Amniotic epithelial cell (primary cell): ENCODE data around the gene DENND2A.
"Not testable (repeated sequence)": the region's sequence is repeated elsewhere in the genome, so short reads cannot be mapped to it uniquely, and the experiment has no call there.

Experiments used
- DNase-seq: peaks from one replicate; pipeline ENCODE4 v3.0.0-alpha.2; 2010; ENCODE audit warnings: low read depth

Gene DENND2A, protein sequence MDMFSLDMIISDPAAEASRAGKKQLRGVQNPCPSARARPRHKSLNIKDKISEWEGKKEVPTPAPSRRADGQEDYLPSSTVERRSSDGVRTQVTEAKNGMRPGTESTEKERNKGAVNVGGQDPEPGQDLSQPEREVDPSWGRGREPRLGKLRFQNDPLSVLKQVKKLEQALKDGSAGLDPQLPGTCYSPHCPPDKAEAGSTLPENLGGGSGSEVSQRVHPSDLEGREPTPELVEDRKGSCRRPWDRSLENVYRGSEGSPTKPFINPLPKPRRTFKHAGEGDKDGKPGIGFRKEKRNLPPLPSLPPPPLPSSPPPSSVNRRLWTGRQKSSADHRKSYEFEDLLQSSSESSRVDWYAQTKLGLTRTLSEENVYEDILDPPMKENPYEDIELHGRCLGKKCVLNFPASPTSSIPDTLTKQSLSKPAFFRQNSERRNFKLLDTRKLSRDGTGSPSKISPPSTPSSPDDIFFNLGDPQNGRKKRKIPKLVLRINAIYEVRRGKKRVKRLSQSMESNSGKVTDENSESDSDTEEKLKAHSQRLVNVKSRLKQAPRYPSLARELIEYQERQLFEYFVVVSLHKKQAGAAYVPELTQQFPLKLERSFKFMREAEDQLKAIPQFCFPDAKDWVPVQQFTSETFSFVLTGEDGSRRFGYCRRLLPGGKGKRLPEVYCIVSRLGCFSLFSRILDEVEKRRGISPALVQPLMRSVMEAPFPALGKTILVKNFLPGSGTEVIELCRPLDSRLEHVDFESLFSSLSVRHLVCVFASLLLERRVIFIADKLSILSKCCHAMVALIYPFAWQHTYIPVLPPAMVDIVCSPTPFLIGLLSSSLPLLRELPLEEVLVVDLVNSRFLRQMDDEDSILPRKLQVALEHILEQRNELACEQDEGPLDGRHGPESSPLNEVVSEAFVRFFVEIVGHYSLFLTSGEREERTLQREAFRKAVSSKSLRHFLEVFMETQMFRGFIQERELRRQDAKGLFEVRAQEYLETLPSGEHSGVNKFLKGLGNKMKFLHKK

DNA sequence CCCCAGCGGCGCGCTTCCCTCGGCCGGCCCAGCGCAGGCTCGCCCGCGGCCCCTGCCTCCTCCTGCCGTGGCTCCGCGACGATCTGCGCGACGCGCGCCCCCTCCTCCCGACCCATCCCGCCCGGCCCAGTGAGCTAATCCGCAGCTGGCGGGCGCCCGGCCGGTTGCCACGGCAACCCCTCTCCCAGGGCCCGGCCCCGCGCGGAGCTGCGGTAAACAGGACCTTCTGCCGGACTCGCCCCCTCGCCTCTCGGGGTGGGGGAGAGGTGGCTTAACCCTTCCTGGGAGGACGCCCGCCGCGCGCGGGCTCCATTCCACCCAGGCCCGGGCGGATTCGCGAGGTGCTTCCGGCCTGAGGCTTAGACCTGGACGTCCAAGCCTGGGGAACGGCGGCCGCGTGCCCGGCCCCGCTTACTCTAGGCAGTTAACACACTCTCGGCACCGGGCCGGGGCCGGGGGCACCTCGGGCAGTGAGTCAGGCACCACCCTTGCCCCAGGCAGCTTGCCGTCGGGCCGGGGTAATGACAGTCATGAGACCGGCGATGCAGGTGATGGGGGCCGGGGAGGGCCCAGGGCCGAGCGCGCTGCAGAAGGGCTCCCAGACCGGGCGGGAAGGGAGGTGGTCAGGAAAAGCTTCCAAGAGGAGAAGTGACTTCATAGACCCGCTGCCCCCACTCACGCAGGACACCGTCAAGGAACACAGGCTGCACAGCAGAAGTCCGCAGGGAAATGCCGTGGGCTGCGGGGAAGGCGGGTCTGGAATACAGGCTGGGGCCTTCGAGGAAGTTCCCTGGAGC is at the start of gene DENND2A:
Gene DENND2A (minus strand): TSS at position 87 of the 797 bp plus-strand sequence. CDS start 38,416 bp downstream, outside the sequence.
- DNase-seq = no peak

DNA sequence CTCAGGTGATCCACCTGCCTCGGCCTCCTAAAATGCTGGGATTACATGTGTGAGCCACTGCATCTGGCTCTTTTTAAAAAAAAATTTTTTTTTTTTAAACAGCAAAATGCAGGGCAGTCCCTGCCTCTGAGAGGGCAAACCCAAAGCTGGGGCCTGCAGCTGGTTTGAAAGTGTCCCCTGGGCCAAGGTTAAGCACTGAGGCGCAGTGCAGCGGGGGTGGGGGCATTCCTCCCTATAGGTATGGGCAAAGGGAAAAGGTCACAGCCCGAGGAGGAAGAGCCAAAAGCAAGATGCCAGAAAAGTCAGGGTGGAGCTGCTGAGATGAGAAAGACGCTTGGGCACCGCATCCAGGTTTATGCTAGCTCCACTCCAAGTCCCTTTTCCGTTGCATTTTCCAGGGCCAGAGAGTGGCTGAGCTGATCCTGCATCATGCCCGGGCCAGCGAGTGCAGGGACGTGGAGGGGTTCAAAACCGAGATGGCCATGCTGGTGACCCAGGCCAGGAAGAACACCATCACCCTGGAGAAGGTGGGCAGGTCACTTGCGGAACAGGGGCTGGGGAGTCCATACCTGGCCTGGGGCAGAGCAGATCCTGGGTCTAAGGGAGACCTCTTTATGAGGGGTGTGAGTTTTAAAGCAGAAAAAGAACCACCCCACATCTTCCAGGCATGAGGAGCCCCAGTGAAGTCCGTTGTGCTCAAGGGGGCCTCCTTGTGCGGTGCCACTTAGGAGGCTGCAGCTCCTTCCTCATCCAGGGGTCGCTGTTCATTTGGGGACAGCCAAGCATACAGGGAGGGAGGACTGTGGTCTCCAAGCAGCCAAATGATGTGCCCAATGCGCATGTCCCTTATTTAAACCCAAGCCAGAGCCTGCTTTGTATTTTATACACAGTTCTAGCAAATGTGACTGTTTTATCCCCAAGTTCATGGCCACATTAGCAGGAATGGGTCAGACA is 48.9 kb upstream of the DENND2A start:
- no peak for DNase-seq

DNA sequence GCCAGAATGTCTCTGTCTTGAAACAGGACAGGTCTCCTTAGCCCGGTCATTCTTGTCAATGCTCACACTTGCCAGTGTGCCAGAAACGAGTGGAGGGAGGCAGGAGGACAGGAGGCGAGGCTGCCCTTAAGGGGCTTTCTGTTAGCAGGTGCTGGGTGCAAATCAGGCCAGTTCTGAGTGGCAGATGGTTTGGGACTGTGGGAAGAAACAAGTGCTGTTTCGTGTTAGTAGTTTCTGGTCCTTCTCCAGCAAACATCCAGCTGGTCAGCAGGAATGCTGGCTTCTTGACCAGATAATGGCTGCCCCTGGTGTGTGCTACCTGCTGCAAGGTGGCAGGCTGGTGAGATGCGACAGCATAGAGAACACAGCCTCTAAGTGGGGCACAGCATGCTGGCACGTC is 47.7 kb upstream of the DENND2A start:
- DNase-seq = no peak

DNA sequence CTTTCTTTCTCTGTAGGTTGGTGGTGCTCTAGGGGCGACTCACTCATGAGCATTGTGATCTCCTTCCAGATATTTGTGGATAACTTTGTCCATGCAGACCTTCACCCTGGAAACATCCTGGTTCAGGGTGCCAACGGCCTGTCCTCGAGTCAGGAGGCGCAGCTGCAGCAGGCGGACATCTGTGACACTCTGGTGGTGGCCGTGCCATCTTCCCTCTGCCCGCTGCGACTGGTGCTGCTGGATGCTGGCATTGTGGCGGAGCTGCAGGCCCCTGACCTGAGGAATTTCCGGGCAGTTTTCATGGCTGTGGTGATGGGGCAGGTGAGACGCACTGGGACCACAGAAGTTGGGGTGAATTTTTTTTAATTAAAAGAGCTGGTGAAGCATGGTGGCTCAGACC is 46.3 kb upstream of the DENND2A start:
- DNase-seq = no peak

DNA sequence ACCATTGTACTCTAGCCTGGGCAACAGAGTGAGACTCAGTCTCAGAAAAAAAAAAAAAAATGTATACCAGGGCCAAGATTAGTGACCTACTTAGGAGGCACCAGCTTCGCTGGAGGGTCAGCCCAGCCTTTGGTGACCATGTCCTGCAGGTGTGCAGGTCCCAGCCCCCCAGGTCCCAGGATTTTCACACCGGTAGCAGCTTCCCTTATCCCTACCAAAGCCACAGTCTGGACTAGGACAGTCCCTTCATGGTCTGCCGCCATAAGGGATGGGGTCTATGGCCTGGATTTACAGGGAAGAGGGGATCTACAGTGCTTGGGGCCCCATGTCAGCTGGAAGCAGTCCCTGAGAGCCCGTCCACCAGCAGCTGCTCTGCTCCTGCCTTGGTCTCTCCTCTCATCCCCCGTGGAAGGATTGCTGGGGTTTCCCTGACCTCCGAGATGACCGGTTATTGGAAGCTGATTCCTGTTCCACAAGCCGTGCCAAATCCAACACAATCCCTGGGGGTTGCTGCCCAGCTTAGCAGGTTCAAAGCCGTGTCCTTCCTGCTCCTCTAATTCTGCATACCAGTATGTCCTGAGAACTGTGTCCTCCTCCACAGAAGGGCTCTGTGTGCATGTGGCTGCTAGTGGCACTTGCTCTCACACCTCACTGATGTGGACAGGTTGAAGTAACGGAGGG is 44.9 kb upstream of the DENND2A start:
- no peak for DNase-seq

DNA sequence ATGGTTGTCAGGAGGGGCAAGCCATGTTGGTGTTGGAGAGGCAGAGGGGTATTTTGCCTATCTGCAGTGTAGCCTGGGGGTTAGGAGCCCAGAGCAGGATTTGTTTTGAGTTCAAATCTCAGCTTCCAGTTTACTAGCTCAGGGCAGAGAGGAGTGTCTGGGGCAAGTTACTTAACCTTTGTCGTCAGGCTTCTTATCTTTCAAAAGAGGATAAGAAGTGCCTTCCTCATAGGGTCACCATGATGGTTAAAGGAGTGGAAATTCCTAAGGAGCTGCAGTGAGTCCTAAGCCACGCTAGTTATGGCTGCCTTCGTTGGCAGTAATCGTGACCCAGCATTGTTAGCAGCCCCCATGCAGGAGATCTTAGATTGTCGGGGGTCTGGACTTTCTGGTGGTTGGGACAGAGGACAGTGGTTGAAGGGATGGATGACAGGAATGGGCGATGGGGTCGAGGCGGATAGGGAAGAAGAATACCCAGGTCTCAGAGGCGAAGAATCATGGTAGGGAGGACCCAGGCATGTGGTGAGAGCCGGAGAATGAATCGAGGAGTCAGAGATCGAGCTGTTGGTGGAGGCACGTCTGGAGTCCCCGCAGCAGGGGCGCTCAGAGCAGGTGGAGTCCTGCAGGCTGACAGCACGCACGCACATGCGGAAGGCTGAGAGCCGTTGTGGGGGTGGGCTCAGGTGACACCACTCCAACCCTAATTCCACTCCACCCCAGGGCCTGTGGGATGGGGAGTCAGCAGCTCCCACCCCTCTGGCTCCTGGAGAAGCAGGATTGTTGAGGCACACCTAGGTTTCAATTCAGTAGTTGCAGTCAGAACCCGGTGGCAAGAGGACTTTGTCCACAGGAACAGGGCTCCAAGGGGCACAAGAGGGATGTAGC is 43.7 kb upstream of the DENND2A start:
- DNase-seq = no peak

DNA sequence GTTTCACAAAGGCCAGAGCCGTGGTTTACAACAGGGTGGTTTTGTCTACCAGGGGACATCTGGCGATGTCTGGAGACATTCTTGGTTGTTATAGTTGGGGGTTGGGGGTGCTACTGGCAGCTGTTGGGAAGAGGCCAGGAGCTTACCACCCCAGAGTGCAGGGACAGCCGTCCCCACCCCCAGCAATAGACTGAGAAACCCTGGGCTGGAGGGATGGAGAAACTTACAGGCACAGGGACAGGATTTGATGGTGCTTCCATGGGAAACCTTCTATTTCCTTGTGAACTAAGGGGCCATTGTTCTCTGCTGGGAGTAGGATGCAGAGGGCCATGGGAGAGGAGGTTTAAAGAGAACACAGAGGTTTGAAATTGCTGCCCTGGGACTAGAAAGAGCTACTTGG is 43.0 kb upstream of the DENND2A start:
- DNase-seq = no peak

DNA sequence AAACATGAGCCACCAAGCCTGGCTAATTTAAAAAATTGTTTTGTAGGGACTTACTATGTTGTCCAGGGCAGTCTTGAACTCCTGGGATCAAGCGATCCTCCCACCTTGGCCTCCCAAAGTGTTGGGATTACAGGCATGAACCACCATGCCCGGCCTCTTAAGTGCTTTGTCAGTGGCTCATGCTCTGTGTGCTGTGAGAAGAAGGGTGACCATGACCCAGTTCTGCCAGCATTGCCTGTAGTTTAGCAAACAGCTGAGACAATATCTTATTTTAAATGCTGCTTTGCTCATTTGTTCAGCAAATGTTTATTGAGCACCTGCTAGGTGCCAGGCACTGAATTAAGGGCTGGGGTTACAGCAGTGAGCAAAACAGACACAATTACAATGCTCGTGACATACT is 41.2 kb upstream of the DENND2A start:
- DNase-seq = no peak

DNA sequence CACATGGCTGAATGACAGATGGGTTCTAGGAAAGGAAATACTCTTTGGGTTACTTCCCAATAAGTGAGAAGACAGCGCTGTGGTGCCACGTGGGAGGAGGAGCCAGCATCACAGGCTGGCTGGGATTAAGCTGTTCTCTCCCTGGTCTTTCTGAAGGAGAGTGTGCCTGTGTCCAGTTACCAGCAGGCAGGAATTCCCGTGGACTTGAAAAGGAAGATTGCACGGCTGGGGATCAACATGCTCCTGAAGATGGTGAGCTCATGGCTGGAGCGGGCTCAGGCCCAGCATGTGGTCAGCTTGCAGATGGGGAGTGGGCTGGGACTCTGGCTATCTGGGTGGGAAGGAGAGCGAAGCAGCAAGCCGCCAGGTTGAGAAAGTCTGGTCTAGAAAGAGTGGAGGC is 40.3 kb upstream of the DENND2A start:
- DNase-seq = no peak

DNA sequence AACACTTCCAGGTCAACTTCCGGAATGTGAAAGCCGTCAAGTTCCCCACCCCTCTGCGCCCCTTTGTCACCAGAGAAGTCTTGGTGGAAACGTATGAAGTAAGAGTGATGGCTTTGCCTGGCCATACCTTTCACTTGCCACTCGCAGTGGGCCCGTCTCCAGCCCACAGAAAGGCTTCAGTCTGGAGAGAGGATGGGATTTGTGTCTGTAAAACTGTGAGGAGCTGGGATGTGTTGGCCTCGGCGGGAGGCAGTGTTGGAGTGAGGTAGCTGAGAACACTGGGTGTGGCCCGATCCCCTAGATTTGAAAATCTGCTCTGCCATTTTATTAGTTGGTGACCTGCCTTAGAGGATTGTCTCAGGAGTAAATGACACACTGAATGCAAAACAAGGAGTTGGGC is 38.6 kb upstream of the DENND2A start:
- DNase-seq = no peak

DNA sequence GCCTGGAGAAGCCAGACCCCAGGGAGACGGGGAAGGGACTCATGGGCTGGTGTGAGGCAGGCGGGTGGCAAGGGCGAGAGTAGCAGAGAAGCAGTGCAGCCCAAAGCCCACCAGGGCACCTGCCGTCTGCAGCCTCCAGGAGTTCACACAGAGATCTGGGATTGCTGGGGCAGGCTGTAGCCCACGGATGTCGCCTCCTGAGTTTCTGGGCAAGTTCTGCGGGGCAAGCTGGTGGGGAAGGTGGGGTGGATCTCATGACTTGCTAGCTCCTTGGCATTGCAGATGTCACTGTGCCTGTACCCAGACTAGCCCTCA is 38.2 kb upstream of the DENND2A start:
- no peak for DNase-seq

DNA sequence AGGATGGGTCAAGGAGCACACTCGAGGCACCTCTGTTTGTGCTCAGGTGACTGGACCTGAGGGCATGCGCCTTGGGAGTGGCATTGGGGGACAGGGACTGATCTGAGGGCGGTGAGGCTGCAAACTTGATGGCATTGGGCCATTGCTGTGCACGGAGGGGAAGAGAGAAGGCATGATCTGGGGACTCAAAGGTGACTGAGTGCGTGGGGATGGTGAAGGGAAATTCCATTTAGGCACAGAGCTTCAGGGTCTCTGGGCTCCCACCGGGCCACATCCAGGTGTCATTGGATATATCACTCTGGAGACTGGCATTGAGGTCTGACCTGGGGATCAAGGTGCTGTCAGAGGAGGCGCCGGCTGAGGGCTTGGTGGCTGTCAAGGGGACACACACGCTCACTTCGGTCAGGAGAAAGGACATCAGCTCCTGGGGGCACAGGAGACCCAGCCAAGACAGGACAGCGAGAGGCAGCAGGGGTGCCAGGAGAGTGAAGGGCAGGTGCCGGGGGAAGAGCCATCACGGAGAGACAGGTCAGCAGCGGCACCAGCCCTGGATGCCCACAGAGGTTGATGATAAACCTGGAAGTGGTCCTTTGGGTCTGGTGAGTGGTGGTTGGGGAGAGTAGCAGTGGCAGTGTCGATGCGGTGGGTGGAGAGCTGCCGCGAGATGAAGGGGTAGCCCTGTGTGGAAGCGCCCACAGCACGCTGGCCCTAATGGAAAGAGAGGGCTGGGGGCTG is 37.6 kb upstream of the DENND2A start:
- DNase-seq = no peak

DNA sequence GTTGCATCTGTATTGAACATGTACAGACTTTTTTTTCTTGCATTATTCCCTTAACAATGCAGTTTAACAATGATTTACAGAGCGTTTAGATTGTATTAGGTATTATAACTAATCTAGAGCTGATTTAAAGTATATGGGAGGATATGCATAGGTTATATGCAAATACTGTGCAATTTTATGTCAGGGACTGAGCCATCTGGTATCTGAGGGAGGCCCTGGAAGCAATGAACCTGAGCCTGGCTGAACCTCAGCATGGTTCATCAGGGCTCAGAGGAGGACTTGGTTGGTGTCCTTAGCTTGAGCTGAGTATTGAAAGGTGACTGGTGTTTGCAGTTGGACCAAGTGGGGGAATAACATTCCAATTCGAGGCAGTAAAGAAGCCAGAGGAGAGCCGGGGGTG is 36.9 kb upstream of the DENND2A start:
- DNase-seq = no peak

DNA sequence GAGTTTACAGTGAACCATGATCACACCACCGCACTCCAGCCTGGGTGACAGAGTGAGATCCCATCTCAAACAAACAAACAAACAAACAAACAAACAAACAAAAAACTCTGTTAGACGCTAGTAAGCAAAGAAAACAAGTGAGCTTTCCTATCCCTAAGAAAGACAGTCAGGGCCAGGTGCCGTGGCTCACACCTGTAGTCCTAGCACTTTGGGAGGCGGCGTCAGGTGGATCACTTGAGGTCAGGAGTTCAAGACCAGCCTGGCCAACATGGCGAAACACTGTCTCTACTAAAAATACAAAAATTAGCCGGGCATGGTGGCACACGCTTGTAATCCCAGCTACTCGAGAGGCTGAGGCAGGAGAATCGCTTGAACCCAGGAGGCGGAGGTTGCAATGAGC is 36.3 kb upstream of the DENND2A start:
- DNase-seq = not testable (repeated sequence)

DNA sequence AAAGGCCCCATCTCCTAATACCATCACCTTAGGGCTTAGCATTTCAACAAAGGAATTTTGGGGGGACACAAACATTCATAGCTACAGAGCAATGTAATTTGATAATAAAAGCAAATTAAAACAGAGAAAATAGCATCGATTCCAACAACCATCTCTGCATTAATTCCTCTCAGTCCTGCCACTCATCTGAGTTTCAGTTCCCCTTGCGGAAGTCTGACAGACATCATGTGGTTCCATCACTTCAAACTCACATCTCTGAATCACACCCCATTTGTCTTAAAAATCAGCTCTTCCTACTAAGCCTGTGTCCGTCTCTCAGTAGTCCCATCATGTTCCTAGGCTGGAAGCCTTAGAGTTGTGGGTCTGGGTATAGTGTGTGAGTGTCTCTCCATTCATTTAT is 35.7 kb upstream of the DENND2A start:
- DNase-seq = no peak

DNA sequence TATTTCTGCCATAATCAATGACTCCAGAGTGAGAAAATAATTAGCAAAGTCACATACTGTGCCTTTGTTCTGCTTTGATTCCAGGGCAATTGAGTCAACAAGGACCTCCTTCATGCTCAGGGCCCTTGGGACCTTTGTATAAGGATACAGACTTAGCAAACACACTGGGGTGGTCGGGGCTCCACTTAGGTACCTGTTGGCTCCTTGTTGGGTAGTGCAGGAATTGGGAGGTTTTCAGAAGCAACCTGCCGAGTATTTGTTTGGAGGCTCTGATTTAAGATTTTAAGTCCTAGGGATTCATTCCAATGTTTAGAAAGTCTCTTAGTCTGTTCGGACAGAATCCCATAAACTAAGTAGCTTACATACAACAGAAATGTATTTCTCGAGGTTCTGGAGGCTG is 35.1 kb upstream of the DENND2A start:
- no peak for DNase-seq

DNA sequence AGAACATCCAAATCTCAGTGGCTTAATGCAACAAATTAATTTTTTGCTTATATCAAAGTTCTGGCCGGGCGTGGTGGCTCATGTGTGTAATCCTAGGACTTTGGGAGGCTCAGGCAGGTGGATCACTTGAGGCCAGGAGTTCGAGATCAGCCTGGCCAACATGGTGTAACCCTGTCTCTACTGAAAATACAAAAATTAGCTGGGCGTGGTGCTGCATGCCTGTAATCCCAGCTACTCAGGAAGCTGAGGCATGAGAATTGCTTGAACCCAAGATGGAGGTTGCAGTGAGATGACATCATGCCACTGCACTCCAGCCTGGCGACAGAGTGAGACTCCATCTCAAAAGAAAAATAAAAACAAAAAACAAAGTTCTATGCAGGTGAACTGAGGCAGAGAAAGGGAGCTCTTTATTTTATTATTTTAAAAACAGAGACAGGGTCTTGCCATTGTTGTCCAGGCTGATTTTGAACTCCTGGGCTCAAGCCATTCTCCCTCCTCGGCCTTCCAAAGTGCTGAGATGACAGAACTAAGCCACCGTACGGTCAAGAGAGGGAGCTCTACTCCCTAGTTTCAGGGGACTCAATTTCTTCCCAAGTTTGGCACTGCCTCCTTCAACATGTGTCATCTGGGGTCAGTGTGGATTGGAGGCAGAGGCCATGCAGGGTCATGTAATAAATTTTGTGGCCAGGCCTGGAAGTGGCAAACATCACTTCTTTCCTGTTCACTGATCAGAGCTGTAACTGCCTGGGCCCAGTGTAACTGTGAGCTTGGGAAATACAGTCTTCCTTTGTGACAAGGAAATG is 34.5 kb upstream of the DENND2A start:
- DNase-seq = peak; percentile 66

DNA sequence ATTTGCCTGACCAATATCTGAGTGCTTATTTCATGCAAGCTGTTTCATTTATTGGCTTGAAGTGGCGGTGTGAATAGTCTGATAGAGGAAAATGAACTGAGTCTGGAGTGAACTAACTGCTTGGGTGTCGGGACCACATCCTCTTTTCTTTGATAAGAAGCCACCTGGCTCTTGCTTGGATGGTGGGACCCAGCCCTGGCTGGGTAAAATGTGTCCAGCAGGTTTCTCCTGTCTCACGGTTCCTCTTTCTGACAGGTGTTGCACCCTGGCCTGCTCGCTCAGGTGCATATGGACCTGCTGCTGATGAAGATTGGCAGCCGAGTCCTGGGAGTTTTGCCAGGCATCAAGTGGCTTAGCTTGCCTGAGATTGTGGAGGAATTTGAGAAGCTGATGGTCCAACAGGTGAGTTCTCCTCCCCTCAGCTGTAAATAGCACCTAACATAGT is 33.8 kb upstream of the DENND2A start:
- no peak for DNase-seq
